ENCODE measurements around the gene SOX1. TPM values are rescaled to one million over a fixed set of nuclear protein-coding genes. Genes with fewer than 3 reads are reported as not detected.

Gene SOX1
- polyA plus RNA-seq, 2 of the 4 experiments (the other 2 are of a cell fraction): not detected

- TF ChIP-seq REST (IDR thresholded peaks at IDR 0.05) (no peak), CBX8 (IDR thresholded peaks at IDR 0.05) (no peak)
Observed at GRCh38 chr13:112101360-112101930, 34.5 kb downstream of the SOX1 start (continued).

GRCh38 chr13:112102243-112102642, 35.3 kb downstream of the SOX1 start:
- Histone ChIP-seq H3K9me3 (no peaks in the 10 kb centered on the region), H3K4me3 (no peak overlapping the region), H3K27ac (no peak overlapping the region), H3K4me1 (no peaks in the 10 kb centered on the region), H3K4me2 (no peak overlapping the region)
- FAIRE-seq: no peak
- no peak for ATAC-seq
- DNase-seq (ENCODE audit: low read depth in 1 of 2, low spot score in 1 of 2): no peak
- ChIA-PET CTCF (no interaction called here), POLR2A (no interaction called here)
- TF ChIP-seq MAX (IDR thresholded peaks at IDR 0.05): no peak
- TF ChIP-seq ZSCAN20 (CRISPR knock-in tag; IDR thresholded peaks at IDR 0.05): no peak
- TF ChIP-seq ZNF302 (CRISPR knock-in tag; IDR thresholded peaks at IDR 0.05): no peak
- no peak for TF ChIP-seq CHD2 (IDR thresholded peaks at IDR 0.05; ENCODE audit: low read length, partially characterized antibody)
- TF ChIP-seq RARB (CRISPR knock-in tag; IDR thresholded peaks at IDR 0.05): no peak
- TF ChIP-seq PHF8 (IDR thresholded peaks at IDR 0.05; ENCODE audit: borderline replicate concordance, low read depth): no peak
- TF ChIP-seq CTCF (IDR thresholded peaks at IDR 0.05): no peak
- no peak for TF ChIP-seq CBX8 (IDR thresholded peaks at IDR 0.05)
- no peak for TF ChIP-seq RAD21 (conservative IDR thresholded peaks at IDR 0.05 in 1 of 2, IDR thresholded peaks at IDR 0.05 in 1 of 2)
- TF ChIP-seq ZFP36 (IDR thresholded peaks at IDR 0.05; ENCODE audit: borderline replicate concordance, partially characterized antibody): no peak
- TF ChIP-seq JUN (IDR thresholded peaks at IDR 0.05): no peak
- TF ChIP-seq RFX5 (IDR thresholded peaks at IDR 0.05): no peak
- no peak for TF ChIP-seq BCL3 (IDR thresholded peaks at IDR 0.05)
- 36% methylated on average over 7 of the region's 7 CpGs for WGBS (ENCODE audit: missing lambda C conversion rate)

- FAIRE-seq: no peak
Observed at GRCh38 chr13:112103260-112103838, 36.4 kb downstream of the SOX1 start.

More at GRCh38 chr13:112103260-112103838, 36.4 kb downstream of the SOX1 start:
- no peak overlapping the region for H3K27ac ChIP-seq
- no peak for TF ChIP-seq HOXB13 (CRISPR knock-in tag; IDR thresholded peaks at IDR 0.05; ENCODE audit: low read depth)
- TF ChIP-seq RFX5 (IDR thresholded peaks at IDR 0.05): no peak
- TF ChIP-seq CHD2 (IDR thresholded peaks at IDR 0.05; ENCODE audit: low read length, partially characterized antibody): no peak
- TF ChIP-seq ZSCAN20 (CRISPR knock-in tag; IDR thresholded peaks at IDR 0.05): no peak
- TF ChIP-seq NFE2L2 (conservative IDR thresholded peaks at IDR 0.05; ENCODE audit: low read length): no peak
- TF ChIP-seq CBX8 (IDR thresholded peaks at IDR 0.05): no peak
- TF ChIP-seq ZFP36 (IDR thresholded peaks at IDR 0.05; ENCODE audit: borderline replicate concordance, partially characterized antibody): no peak
- TF ChIP-seq PHF8 (IDR thresholded peaks at IDR 0.05; ENCODE audit: borderline replicate concordance, low read depth): no peak
- TF ChIP-seq TFCP2L1 (CRISPR knock-in tag; IDR thresholded peaks at IDR 0.05): no peak
- no peak for TF ChIP-seq HES2 (IDR thresholded peaks at IDR 0.05)
- no peak for TF ChIP-seq E2F6 (IDR thresholded peaks at IDR 0.05; ENCODE audit: borderline replicate concordance, low read depth)
- no peak for TF ChIP-seq KDM1A (IDR thresholded peaks at IDR 0.05; ENCODE audit: low read depth)
- no peak for TF ChIP-seq FOSL2 (IDR thresholded peaks at IDR 0.05)
- no peak for TF ChIP-seq FOSL2 (CRISPR knock-in tag; IDR thresholded peaks at IDR 0.05)
- TF ChIP-seq ELK1 (IDR thresholded peaks at IDR 0.05; ENCODE audit: low read depth, low read length): no peak
- H3K4me1 ChIP-seq: no peaks in the 10 kb centered on the region
- POLR2A ChIA-PET: no interaction called here
- no peak for DNase-seq (ENCODE audit: low read depth in 1 of 2, low spot score in 1 of 2)
- CTCF ChIA-PET: no interaction called here
- ATAC-seq: no peak
- 73% methylated on average over 7 of the region's 19 CpGs for WGBS (ENCODE audit: missing lambda C conversion rate)
- no peak overlapping the region for H3K4me2 ChIP-seq
- H3K9me3 ChIP-seq: no peaks in the 10 kb centered on the region
- H3K4me3 ChIP-seq: no peak overlapping the region
